Muscle of leg (tissue), 11 donors: ENCODE results near the gene MTX2. TPM values are rescaled to one million over a fixed set of nuclear protein-coding genes. Genes with fewer than 3 reads are reported as not detected.
"Not testable (repeated sequence)": the region's sequence is repeated elsewhere in the genome, so short reads cannot be mapped to it uniquely, and the experiment has no call there.

Experiments used
- DNase-seq: peaks from one replicate; pipeline ENCODE4 v3.0.0; 2013
- H3K27ac ChIP-seq: one replicate; pipeline ENCODE4 v1.5.1; 2013; ENCODE audit warnings: mild to moderate bottlenecking, low read length, control low read depth
- H3K27me3 ChIP-seq: one replicate; pipeline ENCODE4 v1.6.1; 2013; ENCODE audit warnings: low read length; ENCODE audit not compliant: control insufficient read depth, insufficient read depth
- H3K36me3 ChIP-seq: one replicate; pipeline ENCODE4 v1.6.1; 2013; ENCODE audit warnings: low read length; ENCODE audit not compliant: control insufficient read depth, insufficient read depth
- H3K4me1 ChIP-seq: one replicate; pipeline ENCODE4 v1.6.1; 2013; ENCODE audit warnings: low read length; ENCODE audit not compliant: control insufficient read depth, insufficient read depth
- H3K4me3 ChIP-seq: one replicate; pipeline ENCODE4 v1.5.1; 2013; ENCODE audit warnings: low read length, control low read depth
- H3K9me3 ChIP-seq: replicated peaks from 2 replicates; pipeline ENCODE4 v1.6.1; 2013; ENCODE audit warnings: low read depth, low read length; ENCODE audit not compliant: control insufficient read depth
- WGBS: methylation state at CpG from one replicate; pipeline ENCODE4 v1.1.5; 2013; ENCODE audit warnings: missing lambda C conversion rate; ENCODE audit not compliant: insufficient coverage; 5-methylcytosine and 5-hydroxymethylcytosine counted together
- polyA plus RNA-seq, 8 donors: library from polyadenylated mRNA; unstranded; fragments of 120-200 nt; gene quantifications; one replicate each; pipeline versions ENCODE4 v1.2.1 to v1.2.3, GENCODE V29; 2013; ENCODE audit warnings: inconsistent platforms in 1 of 8, low replicate concordance in 1 of 8; ENCODE audit not compliant: insufficient read length in 8 of 8, insufficient read depth in 1 of 8
- total RNA-seq: library from RNA; stranded (reverse); fragments of 120-200 nt; gene quantifications from one replicate; pipeline ENCODE4 v1.2.4, GENCODE V29; 2013

MTX2 gene
- total and polyA plus RNA-seq, 9 donors, result 36.8 to 64.5 (median 52.2) TPM

- H3K36me3 ChIP-seq, result no peaks in the 10 kb centered on the region
- no peaks in the 10 kb centered on the region for H3K4me1 ChIP-seq
- H3K27me3 ChIP-seq, result no peaks in the 10 kb centered on the region
- H3K9me3 ChIP-seq, result no peaks in the 10 kb centered on the region
- H3K4me3 ChIP-seq, result no peak overlapping the region
- WGBS, result no CpG with 5 or more reads among the region's 1 CpG
- no peak overlapping the region for H3K27ac ChIP-seq
- no peak for DNase-seq
Observed at GRCh38 chr2:176283291-176284068, 14.2 kb downstream of the MTX2 start.

- H3K36me3 ChIP-seq, result no peaks in the 10 kb centered on the region
- no peak overlapping the region for H3K27ac ChIP-seq
- DNase-seq, result no peak
- H3K4me3 ChIP-seq, result no peak overlapping the region
- no peaks in the 10 kb centered on the region for H3K9me3 ChIP-seq
- no CpG with 5 or more reads among the region's 1 CpG for WGBS
- H3K4me1 ChIP-seq, result no peaks in the 10 kb centered on the region
- H3K27me3 ChIP-seq, result no peaks in the 10 kb centered on the region
Observed at GRCh38 chr2:176284461-176285049, 15.3 kb downstream of the MTX2 start.

- Histone ChIP-seq H3K27ac (no peak overlapping the region), H3K27me3 (no peaks in the 10 kb centered on the region), H3K4me1 (no peaks in the 10 kb centered on the region), H3K4me3 (no peak overlapping the region), H3K9me3 (no peaks in the 10 kb centered on the region), H3K36me3 (no peaks in the 10 kb centered on the region)
- DNase-seq, result no peak
Observed at GRCh38 chr2:176285321-176285720, 16.1 kb downstream of the MTX2 start.

- Histone ChIP-seq H3K4me1 (no peaks in the 10 kb centered on the region), H3K4me3 (no peak overlapping the region), H3K9me3 (no peaks in the 10 kb centered on the region), H3K27ac (no peak overlapping the region), H3K27me3 (no peaks in the 10 kb centered on the region), H3K36me3 (no peaks in the 10 kb centered on the region)
- no peak for DNase-seq
- no CpG with 5 or more reads among the region's 4 CpGs for WGBS
Observed at GRCh38 chr2:176291335-176291734, 22.1 kb downstream of the MTX2 start.

- Histone ChIP-seq H3K9me3 (no peaks in the 10 kb centered on the region), H3K4me3 (no peak overlapping the region), H3K4me1 (no peaks in the 10 kb centered on the region), H3K27me3 (no peaks in the 10 kb centered on the region), H3K36me3 (no peaks in the 10 kb centered on the region), H3K27ac (no peak overlapping the region)
- no peak for DNase-seq
Observed at GRCh38 chr2:176291809-176292283, 22.6 kb downstream of the MTX2 start.

- H3K4me3 ChIP-seq, result no peak overlapping the region
- no peak for DNase-seq
- H3K36me3 ChIP-seq, result no peaks in the 10 kb centered on the region
- H3K27ac ChIP-seq, result no peak overlapping the region
- no peaks in the 10 kb centered on the region for H3K9me3 ChIP-seq
- H3K4me1 ChIP-seq, result no peaks in the 10 kb centered on the region
- WGBS, result no CpG with 5 or more reads among the region's 2 CpGs
- no peaks in the 10 kb centered on the region for H3K27me3 ChIP-seq
Observed at GRCh38 chr2:176292608-176293007, 23.4 kb downstream of the MTX2 start.

- H3K4me1 ChIP-seq, result no peaks in the 10 kb centered on the region
- no peak for DNase-seq
- no peak overlapping the region for H3K27ac ChIP-seq
- H3K9me3 ChIP-seq, result no peaks in the 10 kb centered on the region
- H3K4me3 ChIP-seq, result no peak overlapping the region
- H3K36me3 ChIP-seq, result no peaks in the 10 kb centered on the region
- WGBS, result 60% methylated on average over 2 of the region's 3 CpGs
- H3K27me3 ChIP-seq, result no peaks in the 10 kb centered on the region
Observed at GRCh38 chr2:176293334-176293733, 24.1 kb downstream of the MTX2 start.

- WGBS, result 63% methylated on average over 1 of the region's 3 CpGs
- H3K36me3 ChIP-seq, result no peaks in the 10 kb centered on the region
- no peak overlapping the region for H3K4me3 ChIP-seq
- no peak overlapping the region for H3K27ac ChIP-seq
- DNase-seq, result no peak
- no peaks in the 10 kb centered on the region for H3K4me1 ChIP-seq
- H3K9me3 ChIP-seq, result no peaks in the 10 kb centered on the region
- no peaks in the 10 kb centered on the region for H3K27me3 ChIP-seq
Observed at GRCh38 chr2:176297067-176297466, 27.8 kb downstream of the MTX2 start.

GRCh38 chr2:176297737-176298136 is 28.5 kb downstream of the MTX2 start:
- WGBS, result no CpG with 5 or more reads among the region's 1 CpG
- Histone ChIP-seq H3K4me3 (no peak overlapping the region), H3K27me3 (no peaks in the 10 kb centered on the region), H3K36me3 (no peaks in the 10 kb centered on the region), H3K4me1 (no peaks in the 10 kb centered on the region), H3K9me3 (no peaks in the 10 kb centered on the region), H3K27ac (no peak overlapping the region)
- DNase-seq, result no peak

- not testable (repeated sequence) for H3K9me3 ChIP-seq, H3K4me3 ChIP-seq, DNase-seq, H3K27ac ChIP-seq, H3K36me3 ChIP-seq, H3K27me3 ChIP-seq, H3K4me1 ChIP-seq
- no CpG with 5 or more reads among the region's 1 CpG for WGBS
Observed at GRCh38 chr2:176306020-176306419, 36.8 kb downstream of the MTX2 start.
